SK-N-SH (cell line): ENCODE data around the gene SLC15A1. TPM values are rescaled to one million over a fixed set of nuclear protein-coding genes. Genes with fewer than 3 reads are reported as not detected.

ENCODE experiments used
- CTCF ChIA-PET: fragments of 300-600, 350-600 bp; formaldehyde crosslinking; extraction: SDS; loops from one replicate; lab custom pipeline; 2021; lab: Yijun Ruan, JAX
- POLR2A ChIA-PET: fragments of 350-600 bp; sonication (Branson Sonifier 250); formaldehyde crosslinking; extraction: SDS; loops from one replicate; lab custom pipeline; 2020; ENCODE audit warnings: antibody characterized with exemption, inconsistent platforms; lab: Yijun Ruan, JAX
- DNase-seq: peaks from one replicate; pipeline ENCODE4 v3.0.0; 2012
- H2AFZ ChIP-seq: fragments of 200-600 bp; sonication (generic); 2 replicates; pipeline ENCODE4 v1.8.1; 2016; ENCODE audit warnings: antibody characterized with exemption, mild to moderate bottlenecking, low read depth
- H3F3A ChIP-seq: fragments of 200-600 bp; sonication (generic); replicated peaks from 2 replicates; pipeline ENCODE3; 2016; ENCODE audit warnings: antibody characterized with exemption, mild to moderate bottlenecking; ENCODE audit not compliant: insufficient read depth
- H3K27ac ChIP-seq, 2 experiments: fragments of 200-500 bp in 1 of 2; fragments of 200-600 bp in 1 of 2; sonication (Bioruptor generic) in 1 of 2; sonication (generic), shearing (Covaris generic) in 1 of 2; 2 replicates each; pipeline versions ENCODE4 v1.5.1 to v1.6.1; 2014 to 2016; ENCODE audit warnings: low read depth in 2 of 2, inconsistent platforms in 1 of 2, low read length in 1 of 2, mild to moderate bottlenecking in 1 of 2, mixed read lengths in 1 of 2
- H3K27me3 ChIP-seq: fragments of 200-600 bp; sonication (generic), shearing (Covaris generic); 2 replicates; pipeline ENCODE4 v1.6.1; 2016; ENCODE audit warnings: mixed run types; ENCODE audit not compliant: insufficient read depth
- H3K36me3 ChIP-seq, 2 experiments: fragments of 200-500 bp in 1 of 2; fragments of 200-600 bp in 1 of 2; sonication (Bioruptor generic) in 1 of 2; sonication (generic) in 1 of 2; replicated peaks in 1 of 2; 2 replicates each; pipeline versions ENCODE3 to v1.5.1; 2014 to 2016; ENCODE audit warnings: low read length in 1 of 2, mild to moderate bottlenecking in 1 of 2; ENCODE audit not compliant: insufficient read depth in 2 of 2, control insufficient read depth in 1 of 2
- H3K4me1 ChIP-seq, 2 experiments: fragments of 200-500 bp in 1 of 2; fragments of 200-600 bp in 1 of 2; sonication (Bioruptor generic) in 1 of 2; sonication (generic), shearing (Covaris generic) in 1 of 2; 2 replicates each; pipeline versions ENCODE4 v1.5.1 to v1.6.1; 2014 to 2016; ENCODE audit warnings: low read depth in 1 of 2, low read length in 1 of 2, mixed run types in 1 of 2; ENCODE audit not compliant: insufficient read depth in 2 of 2, control insufficient read depth in 1 of 2
- H3K4me2 ChIP-seq: fragments of 200-600 bp; sonication (generic), shearing (Covaris generic); 2 replicates; pipeline ENCODE4 v1.6.1; 2017; ENCODE audit warnings: mixed run types
- H3K4me3 ChIP-seq, 2 experiments: fragments of 200-500 bp in 1 of 2; fragments of 200-600 bp in 1 of 2; sonication (Bioruptor generic) in 1 of 2; sonication (generic), shearing (Covaris generic) in 1 of 2; 2 replicates each; pipeline versions ENCODE4 v1.5.1 to v1.8.1; 2014 to 2016; ENCODE audit warnings: low read depth in 2 of 2, inconsistent platforms in 1 of 2, low read length in 1 of 2, mild to moderate bottlenecking in 1 of 2, mixed read lengths in 1 of 2, moderate library complexity in 1 of 2
- H3K79me2 ChIP-seq: fragments of 200-600 bp; sonication (generic); 2 replicates; pipeline ENCODE4 v1.8.1; 2017; ENCODE audit warnings: mild to moderate bottlenecking; ENCODE audit not compliant: insufficient read depth
- H3K9ac ChIP-seq: fragments of 200-600 bp; sonication (generic); 2 replicates; pipeline ENCODE4 v1.6.1; 2017; ENCODE audit warnings: mixed run types
- H3K9me2 ChIP-seq: fragments of 200-600 bp; sonication (generic); 2 replicates; pipeline ENCODE4 v1.6.1; 2017; ENCODE audit warnings: mixed run types
- H3K9me3 ChIP-seq: fragments of 200-600 bp; sonication (generic); 2 replicates; pipeline ENCODE4 v1.6.1; 2017; ENCODE audit warnings: mixed run types, mild to moderate bottlenecking, moderate library complexity
- H4K20me1 ChIP-seq: fragments of 200-600 bp; sonication (generic); 2 replicates; pipeline ENCODE4 v1.6.1; 2017; ENCODE audit warnings: mild to moderate bottlenecking, mixed run types; ENCODE audit not compliant: insufficient read depth
- EP300 ChIP-seq, 2 experiments: IDR thresholded peaks; 2 replicates each; pipeline versions ENCODE4 v1.4.0 to v1.6.1; 2012; ENCODE audit warnings: borderline replicate concordance in 1 of 2, low read depth in 1 of 2, low read length in 1 of 2
- EZH2phosphoT487 ChIP-seq: fragments of 200-600 bp; sonication (generic); IDR thresholded peaks from 2 replicates; pipeline ENCODE4 v1.6.1; 2017; ENCODE audit warnings: low read depth, mixed run types, mild to moderate bottlenecking, antibody characterized with exemption, moderate library complexity, borderline replicate concordance
- FOSL2 ChIP-seq: IDR thresholded peaks from 2 replicates; pipeline ENCODE4 v1.4.0; 2012; ENCODE audit warnings: low read depth, mild to moderate bottlenecking, moderate library complexity, borderline replicate concordance
- FOXM1 ChIP-seq: IDR thresholded peaks from 2 replicates; pipeline ENCODE4 v1.4.0; 2012; ENCODE audit warnings: low read depth, mild to moderate bottlenecking
- GATA2 ChIP-seq: sonication (generic); formaldehyde crosslinking; IDR thresholded peaks from 2 replicates; pipeline ENCODE4 v1.5.0; 2020; ENCODE audit warnings: mild to moderate bottlenecking, missing genetic modification reagents
- IRF3 ChIP-seq: fragments of 150-350 bp; IDR thresholded peaks from 2 replicates; pipeline ENCODE4 v1.6.1; 2016; ENCODE audit warnings: mild to moderate bottlenecking, low read depth, low read length
- MXI1 ChIP-seq: IDR thresholded peaks from 2 replicates; pipeline ENCODE4 v1.6.1; 2012; ENCODE audit warnings: mild to moderate bottlenecking, low read depth, low read length, improper control_type of control experiment
- NFIC ChIP-seq: IDR thresholded peaks from 2 replicates; pipeline ENCODE4 v1.4.0; 2012; ENCODE audit warnings: borderline replicate concordance
- PBX3 ChIP-seq: IDR thresholded peaks from 2 replicates; pipeline ENCODE4; 2012
- POLR2AphosphoS5 ChIP-seq: IDR thresholded peaks from 2 replicates; pipeline ENCODE4 v1.6.1; 2012; ENCODE audit warnings: low read depth, low read length
- REST ChIP-seq: IDR thresholded peaks from 2 replicates; pipeline ENCODE4 v1.6.1; 2012; ENCODE audit warnings: mild to moderate bottlenecking, low read depth, low read length, moderate library complexity
- RXRA ChIP-seq: IDR thresholded peaks from 2 replicates; pipeline ENCODE4 v1.4.0; 2012; ENCODE audit warnings: low read depth, mild to moderate bottlenecking, borderline replicate concordance
- TAF1 ChIP-seq: IDR thresholded peaks from 2 replicates; pipeline ENCODE4 v1.6.1; 2012; ENCODE audit warnings: low read depth, mild to moderate bottlenecking, low read length, moderate library complexity, borderline replicate concordance
- TCF12 ChIP-seq: IDR thresholded peaks from 2 replicates; pipeline ENCODE4 v1.4.0; 2012
- TEAD4 ChIP-seq: IDR thresholded peaks from 2 replicates; pipeline ENCODE4 v1.4.0; 2012; ENCODE audit warnings: mild to moderate bottlenecking, borderline replicate concordance; ENCODE audit not compliant: insufficient read depth
- USF1 ChIP-seq: IDR thresholded peaks from 2 replicates; pipeline ENCODE4 v1.4.0; 2012; ENCODE audit warnings: low read depth, borderline replicate concordance
- USF2 ChIP-seq: fragments of 150-350 bp; IDR thresholded peaks from 2 replicates; pipeline ENCODE4 v1.6.1; 2017; ENCODE audit warnings: antibody characterized with exemption, low read length, low read depth, borderline replicate concordance
- ZBTB33 ChIP-seq: IDR thresholded peaks from 2 replicates; pipeline ENCODE4 v1.4.0; 2012; ENCODE audit warnings: low read depth, borderline replicate concordance
- WGBS: methylation state at CpG from one replicate; pipeline ENCODE4 v1.1.6; 2017; ENCODE audit warnings: low lambda C conversion rate; 5-methylcytosine and 5-hydroxymethylcytosine counted together
- polyA plus RNA-seq, 3 experiments: library from polyadenylated mRNA; depleted of rRNA; stranded (reverse); fragments of >200 nt; gene quantifications; 2 replicates each; pipeline ENCODE4 v1.2.3, GENCODE V29; 2012

SLC15A1 gene
- polyA plus RNA-seq, 1 of the 3 experiments (the other 2 are of a cell fraction): not detected

- WGBS: 75% methylated on average over 11 of the region's 11 CpGs
- no peak overlapping the region for H2AFZ ChIP-seq
- H3K9me3 ChIP-seq: no peaks in the 10 kb centered on the region
- no peak for TF ChIP-seq PBX3
- TF ChIP-seq TAF1: no peak
- TF ChIP-seq EP300 (IDR thresholded peaks at IDR 0.05; ENCODE audit: borderline replicate concordance in 1 of 2, low read depth in 1 of 2, low read length in 1 of 2): no peak
- no peak for TF ChIP-seq GATA2
- no peak for TF ChIP-seq IRF3
- TF ChIP-seq FOXM1: no peak
- no peak for TF ChIP-seq ZBTB33
- TF ChIP-seq TEAD4: no peak
- TF ChIP-seq USF2: no peak
- TF ChIP-seq REST: no peak
- TF ChIP-seq TCF12: no peak
- no peak for TF ChIP-seq MXI1
- no peak for TF ChIP-seq EZH2phosphoT487
- no peak for TF ChIP-seq USF1
- no peak for TF ChIP-seq RXRA
- no peak for TF ChIP-seq FOSL2
- TF ChIP-seq POLR2AphosphoS5: no peak
- no peak for TF ChIP-seq NFIC
- H3K9ac ChIP-seq: no peak overlapping the region
- no peaks in the 10 kb centered on the region; the same call in 1 of the 2 replicates for H3K27me3 ChIP-seq
- H3K36me3 ChIP-seq: no peaks in the 10 kb centered on the region
- H3F3A ChIP-seq: no peaks in the 10 kb centered on the region
- H3K4me2 ChIP-seq: no peak overlapping the region
- ChIA-PET POLR2A (no interaction called here), CTCF (interaction anchor here (0.9 to 1.9 kb wide), 6 partner anchors 22 to 168 kb away, joined by 3 to 6 read pairs (median 3); no protein-coding TSS in a partner anchor)
- peaks cover 0 to 8% of the 10 kb centered on the region in 2 experiments; a peak in 1 of 4 replicates for H3K4me1 ChIP-seq
- H3K4me3 ChIP-seq: no peak overlapping the region
- no peak for DNase-seq
- no peak overlapping the region for H3K27ac ChIP-seq
- H3K9me2 ChIP-seq: no peaks in the 10 kb centered on the region
- H4K20me1 ChIP-seq: no peaks in the 10 kb centered on the region
- no peaks in the 10 kb centered on the region for H3K79me2 ChIP-seq
Measured at GRCh38 chr13:98675066-98675465, 77.4 kb downstream of the SLC15A1 start.
